Stomach (tissue), 4 donors: ENCODE data around the gene SFI1.

Experiments
- EP300 ChIP-seq: sonication (generic); formaldehyde crosslinking; IDR thresholded peaks from one replicate; pipeline ENCODE4 v1.6.1; 2017; ENCODE audit warnings: antibody characterized with exemption
- POLR2A ChIP-seq, 4 donors: fragments of 450-650 bp; IDR thresholded peaks; one replicate each; pipeline ENCODE4 v1.6.1; 2016; ENCODE audit warnings: antibody characterized with exemption in 4 of 4, control low read depth in 2 of 4, mild to moderate bottlenecking in 1 of 4, moderate library complexity in 1 of 4
- TF ChIP-seq, protein P1 (sequence below), 7 experiments: fragments of 450-650 bp in 4 of 7; fragments of 200-600 bp in 3 of 7; sonication (generic) in 3 of 7; IDR thresholded peaks; one replicate each; pipeline ENCODE4 v1.5.1; 2016 to 2019; ENCODE audit warnings: antibody characterized with exemption in 7 of 7, control low read depth in 2 of 7, mild to moderate bottlenecking in 1 of 7

DNA sequence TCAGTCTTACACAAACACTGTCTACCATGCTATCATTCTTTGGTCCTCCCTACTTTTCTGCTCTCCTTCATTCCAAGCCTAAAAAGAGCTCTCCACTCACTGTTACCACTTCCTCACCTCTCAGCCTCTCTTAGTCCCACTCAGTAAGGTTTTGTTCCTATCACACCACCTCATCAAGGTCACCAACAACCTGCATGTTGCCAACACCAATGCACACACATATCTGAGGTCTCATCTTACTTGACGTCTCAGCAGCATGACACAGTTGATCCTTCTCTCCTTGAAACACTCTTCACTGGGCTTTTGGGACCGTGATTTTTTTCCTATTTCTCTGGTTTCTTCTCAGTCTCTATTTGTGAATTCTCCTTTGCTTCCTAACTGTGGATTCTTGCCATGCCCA, 157.6 kb downstream of the SFI1 start:
- TF ChIP-seq, protein P1, sequence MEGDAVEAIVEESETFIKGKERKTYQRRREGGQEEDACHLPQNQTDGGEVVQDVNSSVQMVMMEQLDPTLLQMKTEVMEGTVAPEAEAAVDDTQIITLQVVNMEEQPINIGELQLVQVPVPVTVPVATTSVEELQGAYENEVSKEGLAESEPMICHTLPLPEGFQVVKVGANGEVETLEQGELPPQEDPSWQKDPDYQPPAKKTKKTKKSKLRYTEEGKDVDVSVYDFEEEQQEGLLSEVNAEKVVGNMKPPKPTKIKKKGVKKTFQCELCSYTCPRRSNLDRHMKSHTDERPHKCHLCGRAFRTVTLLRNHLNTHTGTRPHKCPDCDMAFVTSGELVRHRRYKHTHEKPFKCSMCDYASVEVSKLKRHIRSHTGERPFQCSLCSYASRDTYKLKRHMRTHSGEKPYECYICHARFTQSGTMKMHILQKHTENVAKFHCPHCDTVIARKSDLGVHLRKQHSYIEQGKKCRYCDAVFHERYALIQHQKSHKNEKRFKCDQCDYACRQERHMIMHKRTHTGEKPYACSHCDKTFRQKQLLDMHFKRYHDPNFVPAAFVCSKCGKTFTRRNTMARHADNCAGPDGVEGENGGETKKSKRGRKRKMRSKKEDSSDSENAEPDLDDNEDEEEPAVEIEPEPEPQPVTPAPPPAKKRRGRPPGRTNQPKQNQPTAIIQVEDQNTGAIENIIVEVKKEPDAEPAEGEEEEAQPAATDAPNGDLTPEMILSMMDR (IDR thresholded peaks at IDR 0.05), result no peak
- TF ChIP-seq POLR2A (IDR thresholded peaks at IDR 0.05) (no peak), EP300 (no peak)
